K562 (cell line): ENCODE measurements around the gene SLX4IP. TPM values are rescaled to one million over a fixed set of nuclear protein-coding genes. Genes with fewer than 3 reads are reported as not detected.

Experiments
- ATAC-seq: fragments of 200-7000 bp; cut with Tn5 transposase; 3 replicates; pipeline ENCODE4 v1.9.1; 2020; ENCODE audit warnings: moderate library complexity
- BruUV-seq: library from RNA; stranded (reverse); fragments of 400-500 nt; replicated peaks from 2 replicates; lab custom pipeline; 2021; lab: Mats Ljungman, UMichigan
- CTCF ChIA-PET: fragments of 300-600 bp; formaldehyde crosslinking; extraction: SDS; loops from one replicate; lab custom pipeline; 2021; ENCODE audit warnings: low intra/inter-chr PET ratio; lab: Yijun Ruan, JAX
- POLR2A ChIA-PET: fragments of 300-600, 350-650 bp; sonication (Branson Sonifier 250); formaldehyde crosslinking; extraction: SDS; loops from one replicate; lab custom pipeline; 2021; ENCODE audit warnings: antibody characterized with exemption, inconsistent platforms; lab: Yijun Ruan, JAX
- DNase-seq, 4 experiments: peaks; one replicate each; pipeline versions ENCODE4 v3.0.0 to v3.0.0-alpha.2; 2011 to 2018; ENCODE audit warnings: low spot score in 3 of 4, mixed read lengths in 3 of 4; ENCODE audit errors: extremely low read depth in 1 of 4
- FAIRE-seq: peaks from 2 replicates; lab custom pipeline; 2011; peaks lifted over from hg19 to GRCh38; lab: Jason Lieb, UNC
- H2AFZ ChIP-seq: 2 replicates; pipeline ENCODE4 v1.6.0; 2011; ENCODE audit warnings: low read depth, low read length, control low read depth, inconsistent platforms
- H3K27ac ChIP-seq: fragments of 200-600 bp; 3 replicates; pipeline ENCODE4 v1.8.0; 2011; ENCODE audit warnings: low read depth, mild to moderate bottlenecking, control low read depth, inconsistent platforms, low read length, moderate library complexity, mixed read lengths; ENCODE audit errors: extremely low read depth
- H3K27me3 ChIP-seq, 2 experiments: fragments of 300-600 bp in 1 of 2; 2 replicates in 1 of 2; 3 replicates in 1 of 2; pipeline versions ENCODE4 v1.6.0 to v1.8.0; 2011; ENCODE audit warnings: inconsistent platforms in 2 of 2, low read length in 2 of 2, mild to moderate bottlenecking in 1 of 2, mixed read lengths in 1 of 2, moderate library complexity in 1 of 2; ENCODE audit not compliant: control insufficient read depth in 2 of 2, insufficient read depth in 2 of 2
- H3K36me3 ChIP-seq: fragments of 300-600 bp; 3 replicates; pipeline ENCODE4 v1.8.0; 2011; ENCODE audit warnings: mild to moderate bottlenecking, low read length, inconsistent platforms; ENCODE audit not compliant: control insufficient read depth, insufficient read depth
- H3K4me1 ChIP-seq, 2 experiments: fragments of 200-600 bp in 1 of 2; replicated peaks in 1 of 2; 2 replicates in 1 of 2; 3 replicates in 1 of 2; pipeline versions ENCODE4 v1.5.1 to v1.8.0; 2011; ENCODE audit warnings: inconsistent platforms in 2 of 2, low read length in 2 of 2, mild to moderate bottlenecking in 1 of 2, mixed read lengths in 1 of 2, moderate library complexity in 1 of 2; ENCODE audit not compliant: control insufficient read depth in 2 of 2, insufficient read depth in 2 of 2
- H3K4me2 ChIP-seq: 2 replicates; pipeline ENCODE4 v1.6.1; 2011; ENCODE audit warnings: low read length, control low read depth, inconsistent platforms, mixed read lengths; ENCODE audit not compliant: insufficient read depth
- H3K4me3 ChIP-seq: fragments of 200-600 bp; sonication (generic), shearing (Covaris generic); 2 replicates; pipeline ENCODE4 v1.5.1; 2016; ENCODE audit warnings: control low read depth, inconsistent platforms
- H3K79me2 ChIP-seq: fragments of 200-600 bp; 3 replicates; pipeline ENCODE4 v1.8.0; 2011; ENCODE audit warnings: low read length, inconsistent platforms; ENCODE audit not compliant: control insufficient read depth, insufficient read depth
- H3K9ac ChIP-seq, 2 experiments: 2 replicates each; pipeline versions ENCODE4 v1.6.0 to v1.6.1; 2011; ENCODE audit warnings: low read depth in 2 of 2, low read length in 2 of 2, control low read depth in 1 of 2, inconsistent platforms in 1 of 2, mild to moderate bottlenecking in 1 of 2, mixed read lengths in 1 of 2; ENCODE audit not compliant: insufficient read depth in 1 of 2
- H3K9me1 ChIP-seq: one replicate; pipeline ENCODE4 v1.6.0; 2011; ENCODE audit warnings: inconsistent platforms, mild to moderate bottlenecking, low read length, moderate library complexity; ENCODE audit not compliant: control insufficient read depth, insufficient read depth
- H3K9me3 ChIP-seq: replicated peaks from 2 replicates; pipeline ENCODE4 v1.5.1; 2011; ENCODE audit warnings: low read depth, low read length, inconsistent platforms; ENCODE audit not compliant: control insufficient read depth, insufficient read depth
- H4K20me1 ChIP-seq: replicated peaks from 2 replicates; pipeline ENCODE4 v1.6.1; 2011; ENCODE audit warnings: low read length, inconsistent platforms, mixed read lengths; ENCODE audit not compliant: control insufficient read depth, insufficient read depth
- ARID2 ChIP-seq: fragments of 450-650 bp; IDR thresholded peaks from 2 replicates; pipeline ENCODE4 v1.6.1; 2017; ENCODE audit warnings: antibody characterized with exemption, mild to moderate bottlenecking
- CHD1 ChIP-seq: fragments of 200-600 bp; sonication (generic); IDR thresholded peaks from one replicate; pipeline ENCODE4 v1.6.1; 2012; ENCODE audit warnings: mild to moderate bottlenecking, moderate library complexity, low read length, inconsistent platforms
- EHMT2 ChIP-seq: fragments of 450-650 bp; IDR thresholded peaks from 2 replicates; pipeline ENCODE4 v1.6.1; 2018; ENCODE audit warnings: antibody characterized with exemption
- HLTF ChIP-seq: fragments of 450-650 bp; IDR thresholded peaks from 2 replicates; pipeline ENCODE4 v1.6.1; 2016
- NFRKB ChIP-seq: fragments of 450-650 bp; IDR thresholded peaks from 2 replicates; pipeline ENCODE4 v1.6.1; 2016; ENCODE audit warnings: low read depth
- NRF1 ChIP-seq, 2 experiments: fragments of 450-650 bp; IDR thresholded peaks in 1 of 2; conservative IDR thresholded peaks in 1 of 2; 2 replicates each; pipeline ENCODE4 v1.6.1; 2014; ENCODE audit warnings: mild to moderate bottlenecking in 2 of 2
- RBFOX2 ChIP-seq: fragments of 200-400 bp; formaldehyde crosslinking; IDR thresholded peaks from 2 replicates; pipeline ENCODE4 v1.6.1; 2017; ENCODE audit warnings: low read depth, mild to moderate bottlenecking, low read length, moderate library complexity
- RCOR1 ChIP-seq, 2 experiments: IDR thresholded peaks; 2 replicates each; pipeline ENCODE4 v1.6.1; 2012; ENCODE audit warnings: low read depth in 2 of 2, low read length in 2 of 2, borderline replicate concordance in 1 of 2, improper control_type of control experiment in 1 of 2
- ZFP36 ChIP-seq: fragments of 150-350 bp; IDR thresholded peaks from 2 replicates; pipeline ENCODE4 v1.6.1; 2018; ENCODE audit warnings: low read length, low read depth; ENCODE audit not compliant: partially characterized antibody
- ZNF23 ChIP-seq: fragments of 250-450 bp; sonication (Bioruptor Pico); IDR thresholded peaks from 2 replicates; pipeline ENCODE4 v1.4.0; 2020; ENCODE audit warnings: mild to moderate bottlenecking
- ZNF239 ChIP-seq: fragments of 250-450 bp; sonication (Bioruptor Pico); IDR thresholded peaks from 2 replicates; pipeline ENCODE4 v1.4.0; 2020; ENCODE audit warnings: mild to moderate bottlenecking
- ZNF584 ChIP-seq: fragments of 200-800 bp; sonication (Bioruptor generic); IDR thresholded peaks from 2 replicates; pipeline ENCODE4 v1.6.1; 2016; ENCODE audit warnings: low read depth, mild to moderate bottlenecking, missing genetic modification characterization, missing compliant biosample characterization
- WGBS: fragments of 100-300 bp; shearing (Covaris generic); methylation state at CpG from one replicate; pipeline ENCODE4 v1.1.6; 2016; ENCODE audit warnings: low coverage, mixed read lengths; ENCODE audit not compliant: insufficient coverage; ENCODE audit errors: missing lambda C conversion rate; 5-methylcytosine and 5-hydroxymethylcytosine counted together
- in situ Hi-C: fragments of 300-500 bp; cut with MboI; formaldehyde crosslinking; loops from 4 replicates; pipeline ENCODE4 v1.15.0; 2018; ENCODE audit warnings: inconsistent platforms, mixed read lengths
- intact Hi-C: fragments of 100-400 bp; cut with micrococcal nuclease; formaldehyde crosslinking; loops from 2 replicates; pipeline ENCODE4 v1.14.2; 2022
- polyA plus RNA-seq, 8 experiments: library from polyadenylated mRNA; depleted of rRNA in 4 of 8; stranded (reverse) in 5 of 8; unstranded in 3 of 8; fragments of >200 nt; fragmentation: Nextera tagmentation in 2 of 8; fragmentation: Illumina TruSeq in 1 of 8; extraction: Ambion mirVana in 2 of 8; extraction: Trizol in 1 of 8; gene quantifications; 2 replicates each; pipeline versions ENCODE4 v1.2.1 to v1.2.3, GENCODE V29; 2011 to 2014; ENCODE audit warnings: inconsistent platforms in 1 of 8, missing spikeins in 1 of 8
- total RNA-seq, 7 experiments: library from RNA; depleted of rRNA in 6 of 7; stranded (reverse); fragments of >200 nt in 6 of 7; fragmentation: Illumina TruSeq in 2 of 7; extraction: Trizol in 2 of 7; gene quantifications; 2 replicates each; pipeline versions ENCODE4 v1.2.1 to v1.2.3, GENCODE V29; 2011 to 2021; ENCODE audit warnings: low replicate concordance in 1 of 7
- TF ChIP-seq, protein P1 (sequence below): fragments of 250-450 bp; sonication (Bioruptor Pico); IDR thresholded peaks from 2 replicates; pipeline ENCODE4 v1.5.0; 2021; ENCODE audit warnings: mild to moderate bottlenecking, moderate library complexity
- TF ChIP-seq, protein P2 (sequence below): sonication (generic); formaldehyde crosslinking; IDR thresholded peaks from 2 replicates; pipeline ENCODE4 v1.8.0; 2022; ENCODE audit warnings: mild to moderate bottlenecking, missing genetic modification reagents
- TF ChIP-seq, protein P3 (sequence below): fragments of 450-650 bp; IDR thresholded peaks from 2 replicates; pipeline ENCODE4 v1.6.1; 2016; ENCODE audit warnings: antibody characterized with exemption

SLX4IP gene
- total and polyA plus RNA-seq, 9 of the 15 experiments (the other 6 are each of a cell fraction or from before 2014, with no cell fraction given), result 1.5 to 5.9 (median 3.5) TPM

DNA sequence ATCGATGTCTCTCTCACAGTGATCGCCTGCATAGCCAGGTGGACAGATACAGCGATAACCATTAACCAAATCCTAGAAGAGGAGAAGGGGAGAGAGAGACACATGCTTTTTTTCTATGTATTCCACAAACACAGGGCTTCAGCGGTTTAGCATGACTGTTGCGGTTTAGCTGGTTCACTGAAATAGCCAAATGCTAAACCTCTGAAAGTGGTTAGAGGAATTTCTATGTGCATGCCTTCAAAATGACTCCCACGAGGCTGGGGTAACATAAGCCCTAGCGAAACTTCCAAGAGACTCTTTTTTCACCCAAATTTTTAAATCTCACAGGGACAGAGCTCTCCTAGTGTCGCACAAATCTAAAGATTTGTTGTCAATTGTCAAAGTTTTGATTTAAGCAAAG lies 213.5 kb downstream of the SLX4IP start (continued):
- TF ChIP-seq RBFOX2 (no peak), NRF1 (conservative IDR thresholded peaks at IDR 0.05 in 1 of 2, IDR thresholded peaks at IDR 0.05 in 1 of 2) (no peak), ZNF23 (CRISPR knock-in tag) (no peak), RCOR1 (IDR thresholded peaks at IDR 0.05; ENCODE audit: borderline replicate concordance in 1 of 2, low read depth in 2 of 2, low read length in 2 of 2) (no peak), ZNF584 (CRISPR knock-in tag) (no peak)
- TF ChIP-seq, all 486 proteins: peak for 0

DNA sequence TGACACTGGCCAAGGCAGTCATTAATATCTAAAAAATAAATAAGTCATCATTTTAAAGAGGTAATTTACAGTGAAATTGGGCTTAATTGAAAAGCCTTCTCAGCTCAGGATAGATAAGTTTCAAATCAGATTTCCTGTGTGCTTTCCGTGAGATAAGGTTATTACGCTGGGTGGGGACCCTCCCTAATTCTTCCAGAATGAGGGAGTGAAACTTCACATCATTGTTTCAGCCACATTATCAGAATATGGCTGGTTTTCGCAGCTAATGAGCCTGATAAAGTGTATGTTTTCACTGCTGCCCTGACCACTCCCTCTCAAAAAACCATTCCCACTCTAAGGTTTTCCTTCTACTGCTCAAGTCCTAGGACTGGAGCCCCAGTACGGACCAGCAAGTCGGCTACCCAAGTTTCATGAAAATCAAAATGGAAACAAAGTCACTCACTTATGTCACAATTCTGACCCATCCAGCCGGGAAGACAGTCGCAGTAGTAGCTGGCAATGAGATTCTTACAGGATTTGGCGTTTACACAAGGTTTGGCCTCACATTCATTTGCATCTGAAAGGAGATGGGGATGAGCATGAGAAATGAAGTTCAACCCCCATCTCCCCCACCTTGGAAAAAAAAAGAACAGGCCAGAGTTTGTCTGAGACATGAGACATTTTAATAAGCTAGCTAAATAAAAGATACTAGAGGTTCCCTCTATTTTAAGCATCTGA lies 214.1 kb downstream of the SLX4IP start:
- H3K4me2 ChIP-seq, result no peak overlapping the region
- no peaks in the 10 kb centered on the region for H3K9me1 ChIP-seq
- H2AFZ ChIP-seq, result no peak overlapping the region
- peaks cover 3 to 25% of the 10 kb centered on the region in 2 experiments; a peak in 2 of 5 replicates for H3K27me3 ChIP-seq
- FAIRE-seq (no peak), ATAC-seq (no peak), DNase-seq (no peak)
- ChIA-PET CTCF (no interaction called here), POLR2A (interaction anchor here (0.7 to 1.0 kb wide), 2 partner anchors 13 to 212 kb away, joined by 3 read pairs; no protein-coding TSS in a partner anchor)
- no peak overlapping the region for H3K27ac ChIP-seq
- no peak overlapping the region for H3K4me3 ChIP-seq
- 4% methylated on average over 8 of the region's 8 CpGs for WGBS
- in situ Hi-C loops, result no loop called here
- no TSS peak for BruUV-seq
- no peaks in the 10 kb centered on the region for H3K4me1 ChIP-seq
- H3K9me3 ChIP-seq, result no peaks in the 10 kb centered on the region
- no peak overlapping the region for H3K9ac ChIP-seq
- H4K20me1 ChIP-seq, result no peaks in the 10 kb centered on the region
- no peaks in the 10 kb centered on the region for H3K79me2 ChIP-seq
- no peaks in the 10 kb centered on the region for H3K36me3 ChIP-seq
- intact Hi-C loops, result loop anchor here (5.0 kb wide), 1 partner anchor 97 kb away; no protein-coding TSS in a partner anchor
- TF ChIP-seq HLTF (no peak), EHMT2 (no peak), ZFP36 (no peak), CHD1 (no peak), ARID2 (no peak), NFRKB (no peak), ZNF239 (CRISPR knock-in tag) (no peak)
- TF ChIP-seq, protein P1, sequence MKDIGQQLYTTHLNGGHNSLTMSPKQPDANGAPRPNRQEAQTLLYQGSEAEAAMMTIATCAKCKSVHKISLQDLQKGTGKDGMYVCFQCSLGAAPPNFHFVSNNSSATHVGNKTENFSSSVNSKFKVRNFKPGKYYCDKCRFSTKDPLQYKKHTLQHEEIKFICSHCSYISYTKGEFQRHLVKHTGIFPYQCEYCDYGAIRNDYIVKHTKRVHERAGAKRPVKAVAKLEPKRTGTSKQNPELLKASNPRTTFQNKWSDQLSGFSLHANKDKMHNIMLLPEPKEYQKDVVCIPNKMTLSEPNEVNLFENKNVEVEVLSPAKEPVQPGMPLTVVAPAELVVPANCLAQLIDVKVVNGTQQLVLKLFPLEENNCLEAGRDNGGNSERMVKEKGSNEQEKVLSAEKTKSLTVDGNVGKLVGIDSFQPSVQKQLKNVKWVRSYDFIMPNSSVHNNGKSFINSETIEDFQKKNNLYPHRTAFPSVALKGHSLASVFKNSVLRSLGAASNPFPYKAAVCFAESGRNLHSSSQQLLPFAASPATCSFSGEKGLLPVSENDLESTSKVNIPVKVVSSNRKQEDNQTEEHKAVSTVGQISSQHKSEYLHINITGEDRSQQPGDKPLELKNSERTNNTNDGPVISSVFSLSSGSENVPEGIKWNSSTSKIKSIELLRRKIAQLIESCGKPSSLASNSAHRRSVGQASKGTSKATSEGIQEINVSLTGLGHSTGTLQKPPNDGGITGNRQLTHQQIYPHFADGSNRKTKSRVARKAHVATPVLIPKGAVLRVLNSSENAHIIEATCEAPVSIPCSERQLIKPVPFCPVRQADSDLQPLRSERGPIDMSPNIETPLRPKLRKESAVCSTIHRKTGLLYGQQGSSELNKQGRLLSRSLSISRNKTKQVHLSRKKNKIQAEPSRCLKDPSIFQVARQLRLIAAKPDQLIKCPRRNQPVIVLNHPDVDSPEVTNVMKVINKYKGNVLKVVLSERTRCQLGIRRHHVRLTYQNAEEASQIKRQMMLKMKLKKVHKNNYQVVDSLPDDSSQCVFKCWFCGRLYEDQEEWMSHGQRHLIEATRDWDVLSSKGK, result no peak
- TF ChIP-seq, protein P2, sequence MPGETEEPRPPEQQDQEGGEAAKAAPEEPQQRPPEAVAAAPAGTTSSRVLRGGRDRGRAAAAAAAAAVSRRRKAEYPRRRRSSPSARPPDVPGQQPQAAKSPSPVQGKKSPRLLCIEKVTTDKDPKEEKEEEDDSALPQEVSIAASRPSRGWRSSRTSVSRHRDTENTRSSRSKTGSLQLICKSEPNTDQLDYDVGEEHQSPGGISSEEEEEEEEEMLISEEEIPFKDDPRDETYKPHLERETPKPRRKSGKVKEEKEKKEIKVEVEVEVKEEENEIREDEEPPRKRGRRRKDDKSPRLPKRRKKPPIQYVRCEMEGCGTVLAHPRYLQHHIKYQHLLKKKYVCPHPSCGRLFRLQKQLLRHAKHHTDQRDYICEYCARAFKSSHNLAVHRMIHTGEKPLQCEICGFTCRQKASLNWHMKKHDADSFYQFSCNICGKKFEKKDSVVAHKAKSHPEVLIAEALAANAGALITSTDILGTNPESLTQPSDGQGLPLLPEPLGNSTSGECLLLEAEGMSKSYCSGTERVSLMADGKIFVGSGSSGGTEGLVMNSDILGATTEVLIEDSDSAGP (CRISPR knock-in tag), result no peak
- TF ChIP-seq, protein P3, sequence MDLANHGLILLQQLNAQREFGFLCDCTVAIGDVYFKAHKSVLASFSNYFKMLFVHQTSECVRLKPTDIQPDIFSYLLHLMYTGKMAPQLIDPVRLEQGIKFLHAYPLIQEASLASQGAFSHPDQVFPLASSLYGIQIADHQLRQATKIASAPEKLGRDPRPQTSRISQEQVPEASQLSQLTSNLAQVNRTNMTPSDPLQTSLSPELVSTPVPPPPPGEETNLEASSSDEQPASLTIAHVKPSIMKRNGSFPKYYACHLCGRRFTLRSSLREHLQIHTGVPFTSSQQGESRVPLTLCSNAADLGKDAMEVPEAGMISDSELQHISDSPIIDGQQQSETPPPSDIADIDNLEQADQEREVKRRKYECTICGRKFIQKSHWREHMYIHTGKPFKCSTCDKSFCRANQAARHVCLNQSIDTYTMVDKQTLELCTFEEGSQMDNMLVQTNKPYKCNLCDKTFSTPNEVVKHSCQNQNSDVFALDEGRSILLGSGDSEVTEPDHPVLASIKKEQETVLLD, result no peak
